Right renal cortex interstitium (tissue), 3 donors: Measurements from ENCODE around the gene TNPO3. TPM values are rescaled to one million over a fixed set of nuclear protein-coding genes. Genes with fewer than 3 reads are reported as not detected.
"Not testable (repeated sequence)": the region's sequence is repeated elsewhere in the genome, so short reads cannot be mapped to it uniquely, and the experiment has no call there.

Experiments used
- DNase-seq, 3 donors: peaks; one replicate each; pipeline ENCODE4 v3.0.0-alpha.2; 2013; ENCODE audit warnings: low read depth in 3 of 3, low spot score in 2 of 3
- polyA plus RNA-seq, 3 donors: library from polyadenylated mRNA; unstranded; fragments of 120-200 nt; gene quantifications; one replicate each; pipeline ENCODE4 v1.2.1, GENCODE V29; 2013; ENCODE audit not compliant: insufficient read length in 3 of 3

Gene TNPO3
- polyA plus RNA-seq, 3 donors = 46.4 to 47.7 (median 47.5) TPM

DNA sequence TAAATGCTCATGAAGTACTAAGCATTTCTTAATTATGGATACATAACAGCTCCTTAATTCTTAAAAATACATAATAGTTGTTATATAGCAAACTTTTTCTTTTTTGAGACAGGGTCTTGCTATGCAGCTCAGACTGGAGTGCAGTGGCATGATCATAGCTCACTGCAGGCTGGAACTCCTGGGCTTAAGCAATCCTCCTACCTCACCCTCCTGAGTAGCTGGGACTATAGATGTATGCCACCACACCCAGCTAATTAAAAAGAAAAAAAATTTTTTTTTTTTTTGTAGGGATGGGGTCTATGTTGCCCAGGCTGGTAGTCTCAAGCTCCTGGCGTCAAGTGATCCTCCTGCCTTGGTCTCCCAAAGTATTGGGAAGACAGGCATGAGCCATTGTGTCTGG lies 86.3 kb downstream of the TNPO3 start:
- no peak for DNase-seq

DNA sequence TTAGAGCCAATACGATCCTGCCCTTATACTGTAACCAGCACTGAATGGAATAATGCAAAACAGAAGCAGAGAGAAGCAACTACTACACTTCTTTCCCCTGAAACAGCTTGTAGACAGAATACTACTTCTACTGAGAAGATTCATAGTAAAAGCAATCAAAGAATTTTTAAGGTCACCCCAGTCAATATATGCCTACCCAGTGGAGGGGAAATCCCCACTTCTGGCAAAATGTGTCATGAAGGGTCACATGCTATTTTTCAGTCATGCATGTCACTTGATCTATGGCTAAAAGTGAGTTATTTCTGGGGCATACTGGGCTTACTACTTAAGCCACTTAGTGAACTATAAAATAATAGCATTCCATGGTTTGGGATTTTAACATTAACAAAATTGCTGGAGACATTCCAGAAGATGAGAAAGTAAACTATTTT lies 91.6 kb downstream of the TNPO3 start:
- no peak for DNase-seq

- DNase-seq = no peak
These were observed 92.0 kb downstream of the TNPO3 start for GRCh38 chr7:128962899-128963298.

- DNase-seq = no peak
These were observed 93.8 kb downstream of the TNPO3 start for GRCh38 chr7:128961030-128961659.

- no peak for DNase-seq
These were observed 95.6 kb downstream of the TNPO3 start for GRCh38 chr7:128959296-128959695.

- no peak for DNase-seq
These were observed 98.9 kb downstream of the TNPO3 start for GRCh38 chr7:128955981-128956380.

GRCh38 chr7:128954830-128955802 lies 99.8 kb downstream of the TNPO3 start:
- DNase-seq = no peak

DNA sequence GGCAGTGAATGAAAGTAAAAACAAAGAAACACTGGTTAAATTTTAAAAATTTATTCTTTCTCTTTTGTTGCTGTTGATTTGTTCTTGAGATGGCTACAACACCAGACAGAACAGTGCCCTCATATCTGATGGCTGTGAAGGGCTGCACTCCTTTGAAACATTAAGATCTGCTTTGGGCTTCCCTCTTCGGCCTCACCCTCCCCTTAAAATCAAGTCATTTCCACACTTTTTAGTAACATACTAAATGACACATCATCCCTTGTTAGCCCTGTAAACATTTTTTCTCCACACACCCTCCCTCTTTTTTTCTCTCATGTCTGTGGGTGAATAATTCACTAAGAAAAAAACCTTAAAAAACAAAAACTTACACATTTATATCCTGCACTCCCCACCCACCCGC lies 100.8 kb downstream of the TNPO3 start:
- no peak for DNase-seq

DNA sequence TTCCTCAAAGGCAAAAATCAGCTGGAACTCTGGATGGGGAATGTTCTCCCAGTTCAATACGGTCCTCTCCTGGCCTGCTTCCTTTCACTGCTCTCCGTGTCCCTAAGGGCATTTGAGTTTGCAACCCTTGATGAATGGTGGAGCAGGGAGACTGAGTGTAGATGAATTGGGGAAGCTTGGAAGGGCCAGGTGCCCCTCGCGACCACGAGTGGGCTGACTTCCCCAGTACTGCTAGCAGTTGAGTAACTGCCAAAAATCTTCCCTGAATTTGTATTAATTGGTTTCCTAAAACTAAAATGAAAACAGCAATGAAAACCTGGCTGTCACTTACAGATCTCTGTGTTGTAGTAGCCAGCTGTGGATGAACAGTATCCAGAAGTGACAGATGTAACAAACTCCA lies 103.6 kb downstream of the TNPO3 start:
- no peak for DNase-seq

DNA sequence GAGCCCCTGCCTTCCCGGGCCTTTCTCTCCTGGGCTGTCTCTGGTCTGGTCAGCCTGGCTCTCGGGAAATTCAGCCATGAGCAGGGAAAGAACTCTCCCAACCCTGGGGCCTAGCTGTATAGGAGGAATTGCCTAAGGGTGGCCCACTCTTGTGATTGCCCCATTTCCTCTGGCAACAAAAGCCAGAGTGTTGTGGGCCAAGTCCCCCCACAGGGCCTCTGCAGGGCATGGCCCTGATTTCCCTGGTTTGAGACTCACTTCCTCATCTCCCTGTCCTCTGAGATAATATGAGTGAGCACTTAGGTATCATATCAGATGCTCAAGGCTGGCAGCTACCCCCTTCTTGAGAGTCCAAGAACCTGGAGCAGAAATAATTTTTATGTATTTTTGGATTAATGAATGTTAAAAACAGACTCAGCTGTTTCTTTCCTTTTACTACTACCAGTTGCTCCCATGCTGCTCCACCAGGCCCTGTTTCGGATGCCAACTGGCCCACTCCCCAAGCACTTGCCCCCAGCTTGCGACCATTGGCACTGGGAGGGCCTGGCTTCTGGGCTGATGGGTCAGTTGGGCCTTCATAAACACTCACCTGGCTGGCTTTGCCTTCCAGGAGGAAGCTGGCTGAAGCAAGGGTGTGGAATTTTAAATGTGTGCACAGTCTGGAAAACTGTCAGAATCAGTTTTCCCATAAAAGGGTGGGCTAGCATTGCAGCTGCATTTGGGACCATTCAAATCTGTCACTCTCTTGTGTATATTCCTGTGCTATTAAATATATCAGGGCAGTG lies 105.7 kb downstream of the TNPO3 start:
- no peak for DNase-seq

- no peak for DNase-seq
These were observed 106.5 kb downstream of the TNPO3 start for GRCh38 chr7:128948312-128948973.

GRCh38 chr7:128947854-128948253 lies 107.1 kb downstream of the TNPO3 start:
- no peak for DNase-seq

- DNase-seq = no peak
These were observed 107.7 kb downstream of the TNPO3 start for GRCh38 chr7:128946936-128947830.

DNA sequence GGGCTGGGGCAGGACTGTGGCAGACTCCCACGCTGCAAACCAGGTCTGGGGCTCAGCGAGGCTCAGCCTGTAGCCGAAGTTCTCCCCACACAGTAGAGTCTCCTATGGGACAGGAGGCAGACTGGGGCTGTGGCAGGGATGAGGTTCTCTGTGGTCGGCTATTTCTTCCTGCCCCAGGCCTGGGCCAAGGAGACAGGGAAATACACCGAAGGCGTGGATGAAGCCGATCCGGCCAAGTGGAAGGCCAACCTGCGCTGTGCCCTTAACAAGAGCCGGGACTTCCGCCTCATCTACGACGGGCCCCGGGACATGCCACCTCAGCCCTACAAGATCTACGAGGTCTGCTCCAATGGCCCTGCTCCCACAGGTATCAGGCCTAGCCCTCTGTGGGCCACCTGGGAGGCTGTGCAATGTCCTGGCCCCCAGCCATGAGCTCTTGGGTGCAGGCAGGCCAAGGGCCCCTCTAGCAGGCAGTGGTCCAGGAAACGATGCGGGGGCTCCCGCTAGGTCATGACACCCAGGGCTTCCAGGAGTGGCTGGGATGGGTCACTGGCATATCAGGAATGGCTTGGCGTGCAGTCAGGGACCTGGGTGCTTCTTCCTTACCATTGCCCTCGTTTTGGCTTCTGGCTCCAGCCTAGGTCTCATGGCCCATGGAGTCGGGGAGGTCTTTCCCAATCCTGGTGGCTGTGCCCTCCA lies 109.1 kb downstream of the TNPO3 start:
- no peak for DNase-seq

- DNase-seq = no peak
These were observed 110.2 kb downstream of the TNPO3 start for GRCh38 chr7:128944487-128945236.

GRCh38 chr7:128943251-128943650 lies 111.7 kb downstream of the TNPO3 start:
- DNase-seq = not testable (repeated sequence)

DNA sequence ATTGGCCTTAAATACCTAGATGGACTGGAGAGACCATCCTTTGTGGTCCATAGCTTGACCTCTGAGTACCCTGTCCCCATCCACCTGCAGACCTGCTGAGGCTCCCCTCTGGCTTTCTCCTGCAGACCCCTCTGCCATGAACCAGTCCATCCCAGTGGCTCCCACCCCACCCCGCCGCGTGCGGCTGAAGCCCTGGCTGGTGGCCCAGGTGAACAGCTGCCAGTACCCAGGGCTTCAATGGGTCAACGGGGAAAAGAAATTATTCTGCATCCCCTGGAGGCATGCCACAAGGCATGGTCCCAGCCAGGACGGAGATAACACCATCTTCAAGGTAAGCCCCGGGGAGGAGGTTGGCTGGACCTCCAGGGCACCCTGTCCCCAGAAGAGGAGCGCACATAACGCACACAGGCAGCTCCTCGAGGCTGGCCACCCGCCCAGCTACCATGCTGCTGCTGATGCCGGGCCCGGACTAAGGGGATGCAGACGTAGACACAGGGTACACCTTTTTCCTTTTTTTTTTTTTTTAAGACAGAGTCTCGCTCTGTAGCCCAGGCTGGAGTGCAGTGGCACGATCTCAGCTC lies 112.9 kb downstream of the TNPO3 start:
- DNase-seq = no peak

DNA sequence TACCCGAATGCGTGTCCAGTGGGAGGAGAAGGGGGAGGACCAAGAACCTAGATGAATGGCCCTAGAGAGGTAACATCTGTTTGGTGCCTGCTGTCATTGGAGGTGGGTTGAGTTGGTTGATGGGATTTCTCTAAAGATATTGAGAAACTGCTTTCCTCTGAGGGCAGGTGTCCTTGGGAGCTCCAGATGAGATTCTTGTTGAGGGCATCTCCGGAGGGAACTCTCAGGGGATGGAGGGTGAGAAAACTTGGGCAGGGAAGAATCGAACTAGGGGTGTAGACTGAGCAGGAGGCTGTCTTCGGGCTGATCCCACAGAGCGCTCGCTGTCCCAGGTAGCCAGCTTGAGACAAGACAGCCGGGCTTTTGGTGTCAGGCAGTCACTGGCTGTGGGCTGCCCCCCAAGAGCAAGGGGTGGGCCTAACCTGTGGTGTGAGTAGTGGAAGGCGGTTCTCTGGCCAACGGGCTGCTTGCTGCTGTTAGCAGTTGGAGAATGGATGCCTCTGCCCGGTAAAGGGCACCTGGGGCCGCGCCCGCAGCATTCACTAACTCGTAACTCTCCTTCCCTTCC lies 113.5 kb downstream of the TNPO3 start:
- no peak for DNase-seq
